Osteocyte (in vitro differentiated cells): ENCODE measurements around the gene SH3GL2. TPM values are rescaled to one million over a fixed set of nuclear protein-coding genes. Genes with fewer than 3 reads are reported as not detected.
"Not testable (repeated sequence)": the region's sequence is repeated elsewhere in the genome, so short reads cannot be mapped to it uniquely, and the experiment has no call there.

ENCODE experiments used
- DNase-seq: peaks from one replicate; pipeline ENCODE4 v3.0.0; 2021; ENCODE audit warnings: mixed read lengths; ENCODE audit not compliant: unreplicated experiment; ENCODE audit errors: extremely low spot score
- H3K27ac Mint-ChIP-seq: one replicate; pipeline ENCODE4 v1.8.0; 2021; ENCODE audit warnings: mild to moderate bottlenecking, mixed read lengths; ENCODE audit not compliant: unreplicated experiment
- H3K27me3 Mint-ChIP-seq: one replicate; pipeline ENCODE4 v1.8.0; 2021; ENCODE audit warnings: mixed read lengths; ENCODE audit not compliant: unreplicated experiment
- H3K36me3 Mint-ChIP-seq: one replicate; pipeline ENCODE4 v1.8.0; 2021; ENCODE audit warnings: mixed read lengths; ENCODE audit not compliant: unreplicated experiment
- H3K4me1 Mint-ChIP-seq: one replicate; pipeline ENCODE4 v1.8.0; 2021; ENCODE audit warnings: mixed read lengths; ENCODE audit not compliant: unreplicated experiment
- H3K4me3 Mint-ChIP-seq: one replicate; pipeline ENCODE4 v1.8.0; 2021; ENCODE audit warnings: mild to moderate bottlenecking, moderate library complexity, mixed read lengths; ENCODE audit not compliant: unreplicated experiment
- H3K9me3 Mint-ChIP-seq: one replicate; pipeline ENCODE4 v1.8.0; 2021; ENCODE audit warnings: mixed read lengths; ENCODE audit not compliant: unreplicated experiment
- CTCF ChIP-seq: fragments of 200-600 bp; sonication (generic); IDR thresholded peaks from 2 replicates; pipeline ENCODE4 v1.5.0; 2021; ENCODE audit warnings: antibody characterized with exemption, mild to moderate bottlenecking, moderate library complexity
- total RNA-seq: library from RNA; stranded (reverse); gene quantifications from 2 replicates; pipeline ENCODE4 v1.2.1, GENCODE V29; 2021

The SH3GL2 gene
- total RNA-seq, 1 donor from 2014 or later, result 0.16 TPM

- Mint-ChIP-seq H3K9me3 (peaks cover 8% of the 10 kb centered on the region), H3K27me3 (peaks cover 13% of the 10 kb centered on the region), H3K4me1 (no peaks in the 10 kb centered on the region), H3K4me3 (no peak overlapping the region), H3K36me3 (no peaks in the 10 kb centered on the region), H3K27ac (no peak overlapping the region)
- DNase-seq, result no peak
- no peak for TF ChIP-seq CTCF
These were observed 173.2 kb downstream of the SH3GL2 start for GRCh38 chr9:17752021-17752420.

GRCh38 chr9:17757816-17758215, 178.9 kb downstream of the SH3GL2 start:
- Mint-ChIP-seq H3K4me1 (no peaks in the 10 kb centered on the region), H3K27ac (no peak overlapping the region), H3K27me3 (peaks cover 14% of the 10 kb centered on the region), H3K9me3 (peaks cover 8% of the 10 kb centered on the region), H3K36me3 (no peaks in the 10 kb centered on the region), H3K4me3 (no peak overlapping the region)
- TF ChIP-seq CTCF, result no peak
- no peak for DNase-seq

GRCh38 chr9:17760250-17760649, 181.4 kb downstream of the SH3GL2 start:
- peaks cover 18% of the 10 kb centered on the region for H3K27me3 Mint-ChIP-seq
- TF ChIP-seq CTCF, result no peak

GRCh38 chr9:17761984-17762676, 183.3 kb downstream of the SH3GL2 start:
- peaks cover 25% of the 10 kb centered on the region for H3K27me3 Mint-ChIP-seq
- H3K4me1 Mint-ChIP-seq, result no peaks in the 10 kb centered on the region
- TF ChIP-seq CTCF, result no peak
- no peaks in the 10 kb centered on the region for H3K9me3 Mint-ChIP-seq
- H3K4me3 Mint-ChIP-seq, result no peak overlapping the region
- no peaks in the 10 kb centered on the region for H3K36me3 Mint-ChIP-seq
- H3K27ac Mint-ChIP-seq, result no peak overlapping the region
- no peak for DNase-seq

More at GRCh38 chr9:17760250-17760649, 181.4 kb downstream of the SH3GL2 start:
- no peaks in the 10 kb centered on the region for H3K9me3 Mint-ChIP-seq
- DNase-seq, result no peak
- H3K4me3 Mint-ChIP-seq, result no peak overlapping the region
- H3K4me1 Mint-ChIP-seq, result no peaks in the 10 kb centered on the region
- no peak overlapping the region for H3K27ac Mint-ChIP-seq
- no peaks in the 10 kb centered on the region for H3K36me3 Mint-ChIP-seq

GRCh38 chr9:17764306-17764705, 185.4 kb downstream of the SH3GL2 start:
- H3K4me1 Mint-ChIP-seq, result no peaks in the 10 kb centered on the region
- H3K4me3 Mint-ChIP-seq, result no peak overlapping the region
- no peaks in the 10 kb centered on the region for H3K36me3 Mint-ChIP-seq
- no peak for DNase-seq
- no peak overlapping the region for H3K27ac Mint-ChIP-seq
- peaks cover 34% of the 10 kb centered on the region for H3K27me3 Mint-ChIP-seq
- no peak for TF ChIP-seq CTCF
- H3K9me3 Mint-ChIP-seq, result no peaks in the 10 kb centered on the region

GRCh38 chr9:17765131-17765530, 186.3 kb downstream of the SH3GL2 start:
- H3K4me3 Mint-ChIP-seq, H3K9me3 Mint-ChIP-seq, H3K4me1 Mint-ChIP-seq, H3K27ac Mint-ChIP-seq, H3K36me3 Mint-ChIP-seq, DNase-seq: not testable (repeated sequence)
- peaks cover 37% of the 10 kb centered on the region for H3K27me3 Mint-ChIP-seq
